Lower leg skin (tissue), 4 donors: Measurements from ENCODE around the gene MBD3. TPM values are rescaled to one million over a fixed set of nuclear protein-coding genes. Genes with fewer than 3 reads are reported as not detected.
A peak's percentile ranks its signal among the peaks of the same experiment; 100 is the strongest.

Source experiments
- DNase-seq, 2 donors: peaks; one replicate each; pipeline ENCODE4 v3.0.0-alpha.2; 2019; ENCODE audit warnings: low spot score in 2 of 2
- H3K4me3 ChIP-seq: fragments of 200-600 bp; sonication (generic); 2 replicates; pipeline ENCODE4 v1.5.1; 2017; ENCODE audit warnings: mild to moderate bottlenecking, low read depth; ENCODE audit not compliant: poor library complexity, severe bottlenecking
- CTCF ChIP-seq, 3 donors: fragments of 450-650 bp; IDR thresholded peaks; one replicate each; pipeline ENCODE4 v1.5.1; 2016; ENCODE audit warnings: antibody characterized with exemption in 3 of 3, mild to moderate bottlenecking in 3 of 3, moderate library complexity in 2 of 3
- POLR2A ChIP-seq, 2 donors: fragments of 450-650 bp; IDR thresholded peaks; one replicate each; pipeline ENCODE4 v1.6.1; 2016 to 2017; ENCODE audit warnings: antibody characterized with exemption in 2 of 2, mild to moderate bottlenecking in 1 of 2, moderate library complexity in 1 of 2
- WGBS, 2 donors: methylation state at CpG; one replicate each; pipeline ENCODE4 v1.1.5; 2018; 5-methylcytosine and 5-hydroxymethylcytosine counted together
- intact Hi-C: fragments of 100-400 bp; cut with DNase I; formaldehyde crosslinking; loops from one replicate; pipeline ENCODE4 v1.15.0; 2023; ENCODE audit warnings: low total_unique reads
- total RNA-seq, 4 donors: library from RNA; depleted of rRNA; stranded (reverse); fragments of >200 nt; gene quantifications; one replicate each; pipeline ENCODE4 v1.1.0, GENCODE V29; 2016

Gene MBD3
- total RNA-seq, 4 donors from 2014 or later: 51.7 to 85.7 (median 79.3) TPM

GRCh38 chr19:1576242-1577089 lies 16.2 kb downstream of the MBD3 start:
- TF ChIP-seq POLR2A (IDR thresholded peaks at IDR 0.05): no peak
- no peak for TF ChIP-seq CTCF (IDR thresholded peaks at IDR 0.05)
- 83 to 91% methylated on average over 9 to 29 of the region's 30 CpGs for WGBS, 2 donors
- intact Hi-C loops: no loop called here
- no peak for DNase-seq
- no peak overlapping the region for H3K4me3 ChIP-seq

- no peak overlapping the region for H3K4me3 ChIP-seq
- intact Hi-C loops: no loop called here
- 79 to 81% methylated on average over 18 to 22 of the region's 22 CpGs for WGBS, 2 donors
- TF ChIP-seq POLR2A (IDR thresholded peaks at IDR 0.05): no peak
- no peak for TF ChIP-seq CTCF (IDR thresholded peaks at IDR 0.05)
- DNase-seq: peak in 1 of 2 donors; percentile 72
Measured at GRCh38 chr19:1575323-1576241, 17.1 kb downstream of the MBD3 start.

GRCh38 chr19:1574354-1575136 lies 18.1 kb downstream of the MBD3 start:
- WGBS, 2 donors: 75 to 80% methylated on average over 28 to 33 of the region's 34 CpGs
- intact Hi-C loops: no loop called here
- no peak overlapping the region for H3K4me3 ChIP-seq
- TF ChIP-seq CTCF (IDR thresholded peaks at IDR 0.05): no peak
- TF ChIP-seq POLR2A (IDR thresholded peaks at IDR 0.05): no peak
- DNase-seq: no peak

GRCh38 chr19:1572795-1573194 lies 19.9 kb downstream of the MBD3 start:
- intact Hi-C loops: no loop called here
- DNase-seq: no peak
- TF ChIP-seq CTCF (IDR thresholded peaks at IDR 0.05): no peak
- TF ChIP-seq POLR2A (IDR thresholded peaks at IDR 0.05): no peak
- WGBS, 2 donors: 82 to 83% methylated on average over 9 of the region's 9 CpGs
- no peak overlapping the region for H3K4me3 ChIP-seq

GRCh38 chr19:1571358-1571757 lies 21.3 kb downstream of the MBD3 start:
- no peak for DNase-seq
- 90 to 93% methylated on average over 12 of the region's 12 CpGs for WGBS, 2 donors
- no peak overlapping the region for H3K4me3 ChIP-seq
- intact Hi-C loops: no loop called here
- TF ChIP-seq CTCF (IDR thresholded peaks at IDR 0.05) (no peak), POLR2A (IDR thresholded peaks at IDR 0.05) (no peak)
